SU-DHL-6 (cell line): Measurements from ENCODE around the gene IL10.

ENCODE experiments used
- EZH2phosphoT487 ChIP-seq: fragments of 200-600 bp; sonication (generic), shearing (Covaris generic); conservative IDR thresholded peaks from 2 replicates; pipeline ENCODE4 v1.6.1; 2018; ENCODE audit warnings: mild to moderate bottlenecking, antibody characterized with exemption, low read length, moderate library complexity, mixed read lengths
- TF ChIP-seq, protein P1 (sequence below): fragments of 200-600 bp; sonication (generic); IDR thresholded peaks from one replicate; pipeline ENCODE4 v1.5.1; 2017; ENCODE audit warnings: antibody characterized with exemption, mild to moderate bottlenecking, low read length, moderate library complexity; ENCODE audit not compliant: insufficient read depth, poor library complexity, severe bottlenecking

GRCh38 chr1:206732508-206732907 lies 39.8 kb downstream of the IL10 start:
- TF ChIP-seq, protein P1, sequence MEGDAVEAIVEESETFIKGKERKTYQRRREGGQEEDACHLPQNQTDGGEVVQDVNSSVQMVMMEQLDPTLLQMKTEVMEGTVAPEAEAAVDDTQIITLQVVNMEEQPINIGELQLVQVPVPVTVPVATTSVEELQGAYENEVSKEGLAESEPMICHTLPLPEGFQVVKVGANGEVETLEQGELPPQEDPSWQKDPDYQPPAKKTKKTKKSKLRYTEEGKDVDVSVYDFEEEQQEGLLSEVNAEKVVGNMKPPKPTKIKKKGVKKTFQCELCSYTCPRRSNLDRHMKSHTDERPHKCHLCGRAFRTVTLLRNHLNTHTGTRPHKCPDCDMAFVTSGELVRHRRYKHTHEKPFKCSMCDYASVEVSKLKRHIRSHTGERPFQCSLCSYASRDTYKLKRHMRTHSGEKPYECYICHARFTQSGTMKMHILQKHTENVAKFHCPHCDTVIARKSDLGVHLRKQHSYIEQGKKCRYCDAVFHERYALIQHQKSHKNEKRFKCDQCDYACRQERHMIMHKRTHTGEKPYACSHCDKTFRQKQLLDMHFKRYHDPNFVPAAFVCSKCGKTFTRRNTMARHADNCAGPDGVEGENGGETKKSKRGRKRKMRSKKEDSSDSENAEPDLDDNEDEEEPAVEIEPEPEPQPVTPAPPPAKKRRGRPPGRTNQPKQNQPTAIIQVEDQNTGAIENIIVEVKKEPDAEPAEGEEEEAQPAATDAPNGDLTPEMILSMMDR: no peak
- TF ChIP-seq EZH2phosphoT487: no peak
